Measurements from ENCODE around the gene DSE.

Gene DSE

DNA sequence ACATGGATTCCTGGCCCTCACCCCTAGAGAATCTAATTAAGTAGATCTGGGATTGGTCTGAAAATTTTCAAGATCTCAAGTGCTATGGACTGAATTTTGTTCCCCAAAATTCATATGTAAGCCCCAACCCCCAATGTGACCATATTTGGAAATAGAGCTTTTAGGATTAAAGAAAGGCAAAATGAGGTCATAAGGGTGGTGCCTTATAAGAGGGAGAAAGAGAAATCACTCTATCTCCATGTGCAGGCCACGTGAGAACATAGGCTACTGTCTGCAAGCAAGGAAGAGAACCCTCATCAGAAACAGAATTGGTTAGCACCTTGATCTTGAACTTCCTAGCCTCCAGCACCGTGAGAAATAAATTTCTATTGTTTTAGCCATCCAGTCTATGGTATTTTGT is 8.5 kb upstream of the DSE start:
- no peak for DNase-seq

DNA sequence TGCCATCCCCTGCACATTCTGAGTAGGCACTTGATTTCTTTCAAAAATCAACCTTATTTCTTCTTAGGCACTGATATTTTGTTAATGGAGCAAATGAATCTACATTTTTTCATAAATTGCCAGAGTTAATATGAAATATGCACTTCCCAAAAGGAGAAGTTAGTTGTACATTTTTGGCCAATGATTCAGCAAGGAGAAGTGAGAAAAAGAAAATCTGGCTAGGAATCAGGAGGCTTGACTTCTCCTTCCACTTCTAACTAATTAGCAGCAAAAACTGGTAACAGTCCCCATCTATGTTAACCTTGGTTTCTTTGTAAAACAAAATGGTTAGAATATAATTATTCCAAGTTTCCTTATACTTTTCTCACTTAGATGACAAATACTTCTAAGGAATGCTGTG is 7.0 kb upstream of the DSE start:
- no peak for DNase-seq

DNA sequence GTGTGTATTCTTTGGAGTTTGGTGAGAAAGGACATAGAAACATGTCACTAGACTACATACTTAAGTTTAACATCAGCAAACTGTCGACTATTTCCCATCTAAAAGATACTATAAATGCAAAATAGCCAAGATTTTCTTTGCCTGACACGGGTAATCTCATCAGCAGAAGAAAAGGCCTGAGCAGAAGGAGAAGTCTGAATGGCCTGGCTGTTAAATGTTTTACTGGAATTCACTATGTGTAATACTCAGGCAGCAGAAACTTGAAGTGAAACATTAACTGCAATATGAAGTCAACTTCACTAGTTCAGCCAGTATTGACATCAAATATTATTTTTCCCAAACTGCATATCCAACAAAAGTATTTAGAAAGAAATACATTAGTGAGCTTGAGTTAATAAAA is 6.4 kb upstream of the DSE start:
- DNase-seq: no peak

DNA sequence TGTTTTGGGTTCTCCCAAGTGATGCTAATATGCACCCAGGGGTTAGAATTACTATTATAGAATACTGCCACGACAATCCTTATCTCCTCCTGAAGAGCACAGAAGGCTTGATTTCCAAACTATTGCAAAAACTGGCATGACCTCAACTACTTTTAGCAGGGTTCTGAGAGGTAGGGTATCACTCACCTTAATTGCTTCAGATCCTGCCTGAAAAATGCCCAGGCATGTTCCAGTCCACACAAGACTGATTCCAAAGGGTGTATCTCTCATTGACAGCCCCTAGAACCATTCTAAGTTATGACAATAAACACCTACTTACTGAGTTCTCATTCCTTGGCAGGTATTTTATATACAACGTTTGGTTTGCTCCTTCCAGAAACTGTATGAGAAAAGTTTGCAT is 5.0 kb upstream of the DSE start:
- DNase-seq: no peak

DNA sequence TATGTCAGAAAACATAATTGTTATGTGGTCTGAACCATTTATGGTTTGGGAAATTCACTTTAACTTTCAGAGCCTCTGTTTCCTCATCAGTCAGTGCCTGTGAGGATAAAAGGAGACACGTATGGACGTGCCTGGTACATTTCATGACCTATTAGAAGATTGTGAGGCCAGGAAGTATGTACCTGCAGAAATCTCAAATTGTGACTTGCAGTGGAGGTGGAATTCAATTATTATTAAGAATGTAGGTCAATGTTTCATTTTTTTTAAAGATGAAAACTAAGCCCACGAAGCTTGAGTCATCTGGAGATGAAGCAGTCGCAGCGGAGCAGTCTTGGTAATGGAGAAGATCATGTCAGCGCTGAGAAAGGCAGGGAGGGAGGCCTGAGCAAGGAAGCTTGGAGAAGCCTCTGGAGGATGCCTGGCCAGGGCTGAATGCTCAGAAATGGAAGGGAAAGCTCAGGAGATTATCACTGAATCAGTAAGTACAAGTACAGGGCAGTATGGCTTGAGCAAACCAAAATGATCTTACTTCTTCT is 3.9 kb upstream of the DSE start:
- no peak for DNase-seq

DNA sequence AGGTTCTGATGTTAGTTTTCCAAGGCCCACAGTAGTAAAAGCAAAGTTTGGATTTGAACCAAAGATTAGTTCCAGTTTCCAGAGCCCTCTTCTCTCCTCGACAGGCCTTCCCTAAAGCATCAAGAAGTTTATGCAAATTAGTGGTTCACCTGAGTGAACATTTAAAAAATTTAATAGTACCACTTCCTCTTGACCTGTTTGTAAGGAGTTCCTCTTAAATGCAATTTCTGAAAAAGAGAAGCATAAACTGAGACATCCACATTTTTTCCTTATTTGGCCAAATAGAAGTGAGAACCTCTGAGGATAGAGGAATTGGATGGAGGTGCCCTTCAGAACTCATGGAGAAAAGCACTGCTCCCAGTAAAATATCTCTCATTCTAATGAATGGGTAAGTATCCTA is 1.2 kb upstream of the DSE start:
- no peak for DNase-seq

DNA sequence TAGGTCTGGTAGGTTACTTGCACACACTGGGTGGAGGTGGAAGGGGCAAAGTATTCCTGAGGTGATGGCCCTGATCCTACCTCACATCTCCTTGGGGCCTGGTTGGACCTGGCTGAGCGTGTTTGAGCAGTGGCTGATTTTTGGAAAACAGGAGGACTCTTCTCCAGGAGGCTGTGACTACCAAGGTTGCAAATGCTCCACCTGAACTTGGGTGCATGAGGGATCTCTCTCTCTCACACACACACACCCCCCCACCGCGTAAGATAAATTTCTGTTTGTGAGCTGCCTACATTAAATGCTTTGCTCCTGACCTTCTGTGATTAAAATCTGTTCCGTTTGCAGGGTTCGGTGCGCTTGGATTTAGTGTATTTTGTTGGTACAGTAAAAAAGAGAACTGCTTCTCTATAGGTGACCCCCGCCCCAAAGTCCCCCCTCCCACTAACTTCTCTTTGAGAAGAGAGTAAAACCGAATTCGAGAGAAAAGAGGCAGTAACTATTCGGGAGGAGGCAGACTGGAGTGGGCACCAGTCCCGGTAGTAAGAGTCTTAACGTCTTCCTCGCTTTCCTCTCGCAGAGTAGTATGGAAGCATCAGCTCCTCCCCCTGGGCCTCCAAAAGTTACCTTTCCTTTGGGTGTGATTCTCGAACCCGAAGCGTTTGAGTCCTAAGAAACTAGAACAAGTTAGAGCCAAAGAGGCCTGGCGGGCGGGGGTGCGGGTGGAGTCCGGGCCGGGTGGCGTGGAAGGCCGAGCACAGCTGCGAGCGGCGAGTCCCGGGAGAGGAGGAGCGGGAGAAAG is 585 bp upstream of the DSE start:
- DNase-seq: no peak

DNA sequence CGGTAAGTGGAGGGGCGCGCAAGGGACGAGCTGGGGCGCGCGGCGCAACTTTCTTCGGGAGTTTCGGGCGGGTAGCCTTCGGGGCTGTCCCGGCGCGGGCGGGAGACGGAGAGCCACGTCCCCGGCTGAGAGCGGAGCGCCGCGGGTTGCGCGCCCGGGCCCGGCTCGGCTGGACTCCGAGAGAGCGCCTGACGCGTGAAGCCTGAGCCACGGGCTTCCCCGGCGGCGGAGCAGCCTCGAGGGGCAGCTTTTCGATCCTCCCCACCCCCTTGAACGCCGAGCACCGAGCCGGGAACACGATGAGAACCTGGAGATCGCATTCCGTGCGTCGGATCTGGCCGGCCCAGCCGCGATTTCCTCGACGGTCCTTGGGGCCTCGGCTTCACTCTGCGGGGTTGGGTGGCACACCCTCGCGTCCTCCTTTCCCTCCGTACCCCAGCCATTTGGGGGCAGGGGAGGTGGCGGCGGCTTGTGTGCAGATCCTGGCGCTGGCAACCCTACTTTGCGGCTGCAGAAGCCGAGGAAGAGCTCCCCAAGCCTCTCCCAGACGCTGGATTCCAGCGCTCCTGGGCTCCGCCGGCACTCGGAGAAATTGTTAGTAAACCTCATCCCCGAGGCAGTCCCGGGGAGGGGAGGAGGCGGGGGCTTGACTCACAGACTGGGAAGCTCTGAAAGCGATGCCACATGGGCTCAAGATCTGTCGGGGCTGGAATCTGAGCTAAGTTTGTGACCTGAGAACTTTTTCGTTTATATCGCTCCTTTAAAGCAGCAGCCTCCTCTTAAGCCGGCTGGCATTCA is 572 bp downstream of the DSE start:
- no peak for DNase-seq

DNA sequence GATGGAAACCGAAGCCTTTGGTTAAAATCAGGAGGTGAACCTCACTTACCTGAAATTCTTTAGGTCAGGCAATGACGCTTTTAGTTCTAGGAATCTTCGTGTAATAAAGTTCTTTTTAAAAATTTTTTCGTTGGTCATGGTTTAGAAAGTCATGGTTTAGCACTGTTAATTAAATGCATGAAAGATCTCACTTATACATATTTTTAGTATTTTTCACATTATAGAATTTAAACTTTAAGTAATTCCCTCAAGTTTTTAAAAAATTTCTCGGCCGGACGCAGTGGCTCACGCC is 1.1 kb downstream of the DSE start:
- no peak for DNase-seq

DNA sequence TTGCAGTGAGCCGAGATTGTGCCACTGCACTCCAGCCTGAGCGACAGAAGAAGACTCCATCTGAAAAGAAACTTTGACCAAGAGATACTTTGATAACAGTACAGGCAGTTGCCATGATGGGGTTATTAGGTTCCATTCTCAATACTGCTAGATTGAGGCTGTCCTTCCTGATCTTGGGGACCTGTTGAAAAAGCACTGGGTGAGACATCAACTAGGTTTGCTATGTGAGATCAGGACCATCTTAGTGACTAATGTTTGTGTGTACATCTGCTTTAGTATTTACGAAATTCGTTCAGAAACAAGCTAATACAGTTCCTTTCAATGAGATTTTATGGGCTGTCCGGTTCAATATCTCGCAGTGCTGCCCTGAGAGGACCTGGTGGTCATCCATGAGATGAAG is 2.6 kb downstream of the DSE start:
- DNase-seq: no peak

DNA sequence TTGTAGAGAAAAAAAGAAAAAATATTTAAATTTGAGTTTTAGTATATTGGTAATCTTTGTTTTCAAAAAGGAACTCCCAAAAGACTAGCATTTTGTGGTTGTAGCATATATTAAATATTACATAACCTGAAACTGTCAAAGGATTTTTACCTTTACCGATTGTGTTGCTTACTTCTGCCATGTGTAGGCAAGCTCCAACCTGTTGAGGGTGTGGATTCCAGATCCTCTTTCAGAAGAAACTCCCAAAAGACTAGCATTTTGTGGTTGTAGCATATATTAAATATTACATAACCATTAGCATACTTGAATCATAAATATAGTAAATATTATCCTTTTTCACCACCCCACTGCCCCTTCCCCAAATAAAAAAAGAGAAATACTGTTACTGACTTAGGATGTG is 3.2 kb downstream of the DSE start:
- DNase-seq: no peak

DNA sequence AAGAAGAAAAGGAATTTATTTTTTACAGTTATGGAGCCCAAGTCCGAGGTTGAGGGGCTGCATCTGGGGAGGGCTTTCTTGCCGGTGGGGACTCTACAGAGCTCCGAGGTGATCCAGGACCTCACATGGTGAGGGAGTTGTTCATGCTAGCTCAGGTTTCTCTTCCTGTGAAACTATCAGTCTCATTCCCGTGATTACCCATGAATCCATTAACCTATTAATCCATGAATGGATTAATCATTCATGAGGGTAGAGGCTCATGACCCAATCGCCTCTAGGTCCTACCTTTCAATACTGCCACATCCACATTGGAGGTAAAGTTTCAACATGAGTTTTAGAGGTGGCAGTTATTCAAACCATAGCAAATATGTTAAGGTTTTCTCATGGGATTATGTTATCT is 3.8 kb downstream of the DSE start:
- no peak for DNase-seq

DNA sequence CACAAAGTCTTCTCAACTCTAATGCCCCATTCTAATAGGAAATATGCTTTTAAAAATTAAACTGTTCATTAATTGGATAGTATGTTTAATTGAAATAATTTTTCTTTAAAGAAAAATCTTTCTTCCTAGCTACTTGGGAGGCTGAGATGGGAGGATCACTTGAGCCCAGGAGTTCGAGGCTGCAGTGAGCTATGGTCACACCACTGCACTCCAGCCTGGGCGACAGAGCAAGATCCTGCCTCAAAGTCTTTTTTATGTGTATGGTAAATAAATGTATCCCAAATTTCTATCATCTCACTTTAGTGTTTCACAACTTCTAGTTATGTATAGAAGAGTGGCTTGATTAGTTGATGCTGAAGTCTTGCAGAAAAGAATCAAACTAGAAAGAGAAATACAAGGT is 4.5 kb downstream of the DSE start:
- no peak for DNase-seq

DNA sequence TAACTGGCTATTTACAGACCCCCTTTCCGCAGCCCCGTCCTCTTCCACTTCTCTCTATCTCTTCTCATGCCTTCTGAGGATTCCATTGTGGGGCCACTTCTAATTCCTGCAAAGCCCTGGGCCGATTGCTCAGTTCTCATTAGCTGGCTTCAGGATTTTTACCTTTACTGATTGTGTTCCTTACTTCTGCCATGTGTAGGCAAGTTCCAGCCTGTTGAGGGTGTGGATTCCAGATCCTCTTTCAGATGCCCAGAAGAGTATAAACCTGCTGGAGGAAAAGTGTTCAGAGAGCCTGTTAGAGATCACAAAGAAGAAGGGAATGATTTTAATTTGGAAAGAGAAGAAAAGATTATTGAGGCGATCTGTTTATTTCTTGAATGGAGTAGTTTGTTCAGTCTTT is 5.4 kb downstream of the DSE start:
- no peak for DNase-seq

DNA sequence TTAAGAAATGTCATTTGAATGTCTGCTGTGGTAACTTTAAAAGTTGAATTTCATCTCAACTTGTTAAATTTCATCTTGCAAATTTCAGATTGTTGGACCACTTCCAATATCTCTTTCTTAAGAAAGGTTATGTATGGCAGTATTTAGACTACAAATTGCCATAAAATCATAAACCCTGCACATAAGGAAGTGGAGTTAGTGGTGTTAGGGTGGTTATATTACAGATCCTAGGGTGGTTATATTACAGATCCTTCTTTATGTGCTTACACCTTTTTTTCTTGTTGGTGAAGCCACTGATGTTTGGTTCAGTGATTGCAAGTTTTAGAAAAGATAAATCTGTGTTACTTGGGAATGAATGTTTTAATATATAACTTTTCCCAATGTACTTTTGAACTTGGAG is 9.0 kb downstream of the DSE start:
- DNase-seq: no peak

DNA sequence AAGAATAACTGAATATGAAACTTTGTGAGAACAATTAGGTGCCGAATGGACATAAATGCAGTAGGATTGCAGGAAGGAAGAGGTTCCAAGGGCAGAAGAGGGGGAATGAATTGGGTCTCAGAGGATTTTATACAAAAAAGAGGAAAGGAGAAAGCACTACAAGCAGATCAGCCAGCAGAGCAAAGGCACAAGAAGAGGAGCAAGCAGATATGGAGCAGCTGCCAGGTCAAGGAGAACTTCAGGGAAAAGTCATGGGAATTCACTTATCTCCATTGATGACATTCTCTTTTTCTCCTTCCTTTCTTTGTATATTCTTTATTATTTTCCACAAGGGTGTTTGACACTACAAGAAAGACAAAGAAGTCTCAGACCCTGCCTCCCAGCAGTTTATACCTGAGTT is 9.6 kb downstream of the DSE start:
- DNase-seq: no peak

DNA sequence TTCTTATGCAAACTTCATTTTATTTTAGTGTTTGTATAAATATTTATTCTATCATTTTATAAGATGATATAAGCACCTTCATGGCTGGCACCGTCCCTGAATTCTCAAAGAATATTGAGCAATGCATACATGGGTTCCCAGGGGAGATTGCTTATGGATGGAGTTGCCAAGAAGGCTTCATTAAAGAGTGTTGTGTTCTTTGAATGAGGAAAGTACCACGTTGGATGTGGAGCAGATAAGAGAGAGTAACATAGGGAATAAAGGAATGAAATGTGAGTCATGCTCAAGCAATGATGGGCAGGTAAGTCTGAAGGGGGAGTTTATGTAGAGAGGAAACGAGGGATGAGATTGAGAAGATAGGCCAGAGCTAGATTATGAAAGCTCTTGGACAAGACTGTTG is 10.3 kb downstream of the DSE start:
- DNase-seq: no peak

DNA sequence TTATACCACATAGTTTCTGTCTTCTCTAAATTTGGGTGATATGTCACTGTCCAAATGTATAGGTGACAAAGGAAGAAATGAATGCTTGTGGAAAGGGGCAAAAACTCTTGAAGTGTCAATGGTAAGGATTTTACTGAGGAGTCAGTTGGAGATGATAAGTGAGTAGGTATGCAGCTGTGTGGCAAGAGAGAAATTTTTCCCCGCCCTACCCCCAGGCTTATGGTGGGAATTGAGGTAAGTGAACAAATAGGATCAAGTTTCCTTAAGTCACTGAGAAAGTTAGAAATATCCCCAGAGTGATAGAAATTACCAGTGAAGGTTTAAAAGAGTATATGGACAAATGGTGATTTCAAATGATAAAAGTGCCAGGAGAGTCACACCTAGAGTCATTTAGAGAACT is 11.8 kb downstream of the DSE start:
- DNase-seq: no peak

DNA sequence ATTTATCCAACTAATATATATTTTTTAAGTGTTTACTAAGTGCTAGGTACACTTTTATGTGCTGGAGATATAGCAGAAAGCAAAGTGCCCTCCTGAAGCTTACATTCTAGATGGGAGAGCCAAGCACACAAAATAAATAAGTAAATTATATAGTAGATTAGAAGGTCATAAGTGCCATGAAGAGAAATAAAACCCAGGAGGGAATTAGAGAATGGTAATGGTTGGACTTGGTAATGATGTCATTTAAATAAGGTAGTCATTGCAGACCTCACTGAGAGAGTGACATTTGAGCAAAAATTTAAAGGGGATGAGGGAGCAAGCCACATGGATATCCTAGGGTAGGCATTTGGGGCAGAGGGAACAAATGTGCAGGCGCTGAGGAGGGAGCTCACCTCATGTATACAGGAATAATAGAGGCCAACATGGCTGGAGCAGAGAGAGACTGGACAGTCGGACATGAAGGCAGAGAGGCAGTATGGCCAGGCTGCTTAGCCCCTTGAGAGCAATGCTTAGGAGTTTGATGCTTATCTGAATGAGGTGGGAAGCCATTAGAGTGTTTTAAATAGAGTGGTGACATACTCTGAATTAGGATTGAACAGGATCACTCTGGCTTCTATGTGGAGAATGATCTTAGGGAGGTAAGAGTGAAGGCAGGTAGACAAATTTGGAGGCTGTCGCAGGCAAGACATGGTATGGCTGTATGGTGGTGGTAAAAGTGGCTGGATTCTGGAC is 14.1 kb downstream of the DSE start:
- no peak for DNase-seq

DNA sequence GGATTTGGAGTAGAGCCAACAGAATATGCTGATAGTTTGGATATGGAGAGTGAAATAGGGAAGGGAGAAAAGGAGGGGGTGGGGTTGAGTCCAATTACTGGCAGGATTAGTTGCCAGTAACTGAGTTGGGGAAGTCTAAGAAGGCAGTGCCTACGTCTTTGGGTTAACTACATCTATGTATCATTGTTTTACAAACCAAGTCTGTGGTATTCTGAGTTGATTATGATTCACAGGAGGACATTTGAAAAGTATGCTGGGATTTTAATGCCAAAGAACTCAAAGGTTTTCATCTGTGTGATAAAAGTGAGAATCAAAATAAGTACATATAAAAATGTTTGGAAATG is 14.7 kb downstream of the DSE start:
- no peak for DNase-seq

DNA sequence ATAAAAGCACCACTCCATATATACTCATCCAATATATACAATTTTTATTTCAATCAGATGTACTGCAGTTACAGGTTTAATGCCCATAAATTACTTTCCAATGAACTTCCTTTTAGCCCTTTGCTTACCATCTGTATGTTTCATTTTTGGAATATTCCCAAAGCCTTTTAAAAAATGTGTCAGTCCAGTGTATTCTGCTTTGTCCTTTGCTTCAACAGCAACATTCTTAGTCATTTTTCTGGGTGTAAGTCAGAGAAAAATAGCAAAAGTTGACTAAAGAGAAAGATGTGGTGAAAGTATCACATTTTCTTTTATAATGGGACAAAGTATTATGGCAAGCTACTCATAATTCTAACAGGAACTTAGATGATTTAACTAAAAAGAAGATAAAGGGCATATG is 15.2 kb downstream of the DSE start:
- no peak for DNase-seq

DNA sequence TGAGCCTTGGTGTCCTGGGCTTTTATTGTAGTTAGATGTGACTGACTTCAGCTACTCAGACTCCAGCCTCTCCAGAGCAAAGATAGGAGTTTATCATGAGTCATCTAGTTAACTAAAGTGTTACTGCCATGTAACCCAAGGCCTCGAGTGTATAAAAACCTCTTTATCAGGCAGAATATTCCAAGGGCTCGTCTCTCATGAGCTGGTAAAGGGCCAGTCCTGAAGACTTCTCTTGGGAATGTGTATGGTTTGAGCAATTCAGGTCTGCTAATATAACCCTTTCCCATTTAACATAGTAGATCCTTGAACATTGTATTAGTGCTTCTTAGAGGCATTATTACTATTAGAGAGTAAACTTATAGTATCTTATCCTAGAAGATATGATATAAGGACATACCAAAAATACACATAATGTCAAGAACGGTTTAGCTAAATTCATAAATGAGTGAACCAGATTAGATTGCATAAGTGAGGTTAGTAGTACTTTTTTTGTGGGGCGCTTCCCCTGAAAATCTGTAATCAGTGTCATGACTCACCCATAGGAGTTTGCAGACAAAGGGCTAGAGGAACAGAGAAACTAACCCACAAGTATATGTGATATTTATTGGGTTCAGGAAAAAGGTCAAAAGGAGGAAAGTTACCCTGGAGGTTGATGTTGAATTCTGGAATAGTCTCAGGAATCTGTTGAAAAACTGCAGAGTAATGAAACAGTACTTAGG is 16.0 kb downstream of the DSE start:
- no peak for DNase-seq

DNA sequence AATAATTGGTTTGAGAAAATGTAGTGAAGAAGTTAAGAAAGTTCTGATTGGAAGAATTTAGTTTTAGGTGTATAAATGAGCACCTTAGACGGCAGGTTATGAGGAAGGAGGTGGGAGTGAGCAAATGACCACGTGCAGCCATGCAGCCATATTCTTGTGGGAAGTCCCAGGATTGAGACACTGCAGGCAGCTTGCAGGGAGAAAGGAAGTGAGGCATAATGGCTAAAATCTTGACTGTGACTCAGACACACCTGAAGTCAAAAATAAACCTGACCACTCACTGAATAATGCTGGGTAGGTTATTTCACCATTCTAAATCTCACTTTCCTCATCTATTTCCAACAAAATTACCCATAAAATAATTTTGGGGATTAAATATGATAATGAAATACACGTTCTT is 16.6 kb downstream of the DSE start:
- DNase-seq: no peak

Measured in NCI-H2081 (cell line).